HG03520 (cell line): ENCODE data around the gene ALDH1B1.
"Not testable (repeated sequence)": the region's sequence is repeated elsewhere in the genome, so short reads cannot be mapped to it uniquely, and the experiment has no call there.

ENCODE experiments used
- ATAC-seq: cut with Tn5 transposase; IDR thresholded peaks from one replicate; pipeline ENCODE4 v1.9.1; 2021; ENCODE audit warnings: mild to moderate bottlenecking, moderate library complexity; ENCODE audit not compliant: unreplicated experiment

ALDH1B1 gene

DNA sequence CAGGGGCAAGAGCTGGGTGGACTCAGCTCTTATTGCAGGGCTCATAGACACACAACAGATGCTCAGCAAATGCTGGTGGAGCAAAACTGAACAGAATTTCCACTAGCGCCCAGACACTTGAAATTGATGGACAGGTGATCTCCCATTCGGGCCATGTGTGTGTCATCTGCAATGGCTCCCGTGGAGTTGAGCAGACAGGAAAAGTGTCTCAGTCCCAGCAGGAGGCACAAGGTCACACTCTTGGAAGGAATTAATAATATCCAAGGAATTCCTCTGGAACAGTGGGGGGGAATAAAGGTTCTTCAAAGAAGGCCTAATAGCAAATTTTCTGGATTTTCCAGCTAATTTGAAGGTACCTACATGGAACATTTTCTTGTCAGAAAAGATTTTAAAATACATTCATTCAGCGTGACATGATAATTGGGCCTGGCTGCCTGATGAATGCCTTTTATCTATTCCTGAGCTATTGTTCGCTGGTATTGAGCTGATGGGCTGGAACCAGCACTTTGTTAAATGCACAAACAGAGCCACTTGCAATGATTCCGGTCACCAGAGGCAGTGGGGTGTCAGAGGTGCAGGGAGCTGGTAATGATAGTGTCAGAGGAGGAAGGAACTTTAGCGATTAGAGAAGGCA, 31.5 kb upstream of the ALDH1B1 start:
- no peak for ATAC-seq

DNA sequence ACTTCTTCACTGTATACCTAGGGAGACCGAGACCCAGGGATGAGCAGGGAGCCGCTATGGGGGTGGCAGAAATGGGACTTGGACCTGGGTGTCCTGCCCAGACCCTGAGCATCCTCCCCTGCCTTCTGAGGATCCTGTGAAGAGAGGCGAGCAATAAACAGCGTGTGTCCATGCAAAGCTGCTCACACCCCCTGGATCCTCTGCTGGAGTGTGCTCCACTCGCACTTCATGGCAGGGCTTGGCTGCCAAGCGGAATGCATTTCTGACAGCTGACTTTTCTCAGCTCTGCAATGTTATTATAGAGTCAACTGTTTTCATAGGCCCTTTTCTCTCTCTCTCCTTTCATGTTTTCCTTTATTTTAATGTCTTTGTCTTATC, 31.0 kb upstream of the ALDH1B1 start:
- ATAC-seq: no peak

DNA sequence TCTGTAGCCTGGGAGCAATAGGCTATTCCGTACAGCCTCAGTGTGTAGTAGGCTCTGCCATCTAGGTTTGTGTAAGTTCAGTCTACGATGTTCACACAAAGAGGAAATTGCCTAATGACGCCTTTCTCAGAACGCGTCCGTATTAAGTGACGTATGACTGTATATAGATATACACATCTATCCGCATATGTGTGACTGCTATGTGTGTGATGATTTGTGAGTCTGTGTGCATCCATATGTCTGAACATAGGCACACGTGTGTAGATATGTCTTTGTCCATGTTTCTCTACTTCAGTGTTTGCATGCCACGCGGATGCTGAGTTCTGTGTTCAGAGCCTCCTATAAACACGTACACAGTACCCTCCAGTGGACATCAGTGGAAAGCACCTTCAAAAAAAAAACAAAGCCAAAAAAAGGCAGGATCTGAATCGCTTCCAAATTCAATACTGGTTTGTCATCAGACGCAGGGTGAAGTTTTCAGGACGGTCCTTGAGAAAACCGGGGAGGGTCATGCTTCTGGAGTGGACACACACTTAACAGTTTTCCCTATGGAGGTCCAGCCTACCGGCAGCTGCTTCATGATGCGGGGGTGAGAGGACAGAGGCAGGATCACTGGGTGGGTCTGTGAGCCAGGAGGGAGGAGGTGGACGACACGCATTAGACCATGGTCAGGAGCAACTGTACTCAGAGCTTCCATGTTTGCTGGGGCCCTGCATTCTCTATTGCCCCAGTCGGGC, 29.5 kb upstream of the ALDH1B1 start:
- no peak for ATAC-seq

DNA sequence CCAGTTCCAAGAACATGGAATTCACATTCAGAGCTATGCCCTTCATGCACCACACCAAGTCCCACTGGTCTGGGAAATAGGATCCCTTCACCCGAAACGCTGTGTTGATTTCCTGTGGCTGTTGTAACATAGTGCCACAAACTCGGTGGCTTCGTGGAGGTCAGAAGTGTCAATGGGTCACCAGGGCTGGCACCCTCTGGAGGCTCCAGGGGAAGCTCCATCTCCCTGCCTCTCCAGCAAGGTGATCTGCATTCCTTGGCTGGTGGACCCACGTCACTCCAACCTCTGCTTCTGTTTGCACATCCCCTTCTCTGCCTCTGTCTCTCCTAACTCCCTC, 28.9 kb upstream of the ALDH1B1 start:
- no peak for ATAC-seq

DNA sequence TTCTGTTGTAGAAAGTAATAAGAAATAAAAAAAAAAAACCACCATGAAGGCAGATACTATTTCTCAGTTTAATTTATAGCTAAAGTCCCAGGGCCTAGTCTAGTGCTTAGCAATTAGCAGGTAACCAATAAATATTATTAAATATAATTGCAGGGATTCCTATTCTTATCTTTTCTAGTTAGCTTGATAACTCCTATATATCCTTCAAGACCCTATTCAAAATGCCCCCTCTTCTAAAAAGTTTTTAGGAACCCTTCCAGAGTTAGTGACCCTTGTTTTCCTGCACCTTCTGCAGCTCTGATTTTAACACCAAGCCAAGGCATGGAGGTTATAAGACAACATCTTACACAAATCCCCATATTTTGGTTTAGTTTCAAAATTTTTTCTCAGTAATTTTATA, 24.6 kb upstream of the ALDH1B1 start:
- no peak for ATAC-seq

DNA sequence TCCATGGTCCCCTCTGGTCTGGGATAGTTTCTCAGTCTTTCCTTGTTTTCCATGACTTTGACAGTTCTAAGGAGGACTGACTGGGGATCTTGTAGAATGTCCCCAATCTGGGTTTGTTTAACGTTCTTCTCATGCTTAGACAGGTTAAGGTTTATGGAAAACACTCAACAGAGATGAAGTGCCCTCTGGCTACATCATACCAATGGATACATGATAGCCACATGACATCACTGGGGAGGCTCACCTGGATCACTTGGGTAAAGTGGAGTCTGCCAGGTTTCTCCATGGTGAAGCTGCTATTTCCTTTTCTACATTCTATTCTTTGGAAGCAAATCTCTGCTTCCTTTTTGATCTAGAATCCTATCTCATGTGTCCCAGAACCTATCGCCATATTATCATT, 23.8 kb upstream of the ALDH1B1 start:
- ATAC-seq: no peak

DNA sequence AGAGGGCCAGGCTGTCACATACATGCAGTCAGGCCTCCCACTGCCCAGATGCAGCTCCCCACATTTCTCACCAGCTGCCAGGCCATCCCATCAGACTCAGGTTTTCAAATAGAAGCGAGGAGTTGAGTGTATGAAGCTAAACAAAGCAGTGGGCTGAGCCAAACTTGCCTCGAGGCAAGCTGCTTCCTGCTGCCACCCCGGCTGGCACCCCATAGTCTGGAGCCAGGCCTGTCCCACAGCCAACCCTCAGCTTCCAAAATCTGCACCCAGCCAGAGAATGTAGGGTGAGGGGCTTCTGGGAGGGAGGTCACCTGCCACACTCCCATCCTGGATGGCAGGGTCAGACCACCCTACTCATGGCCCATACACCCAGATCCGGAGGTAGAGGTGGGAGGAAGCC, 22.3 kb upstream of the ALDH1B1 start:
- ATAC-seq: no peak

DNA sequence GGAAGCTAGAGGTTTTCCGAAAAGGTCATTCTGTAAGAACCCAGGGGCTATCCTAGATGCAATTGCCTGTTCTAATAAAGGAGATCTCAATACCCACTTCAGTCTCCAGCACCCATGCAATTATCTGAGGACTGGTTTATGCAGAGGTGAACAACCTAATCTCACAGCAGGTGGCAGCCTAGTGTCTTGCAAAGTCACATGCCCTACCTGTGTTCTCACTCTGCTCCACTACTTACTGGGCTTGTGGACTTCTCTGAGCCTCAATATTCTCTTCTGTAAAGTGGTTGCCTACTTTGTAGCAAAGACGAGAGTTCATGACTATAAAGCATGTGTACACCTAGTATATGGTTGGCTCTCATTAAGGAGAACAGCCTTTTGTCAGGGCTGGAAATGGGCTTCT, 21.0 kb upstream of the ALDH1B1 start:
- ATAC-seq: no peak

DNA sequence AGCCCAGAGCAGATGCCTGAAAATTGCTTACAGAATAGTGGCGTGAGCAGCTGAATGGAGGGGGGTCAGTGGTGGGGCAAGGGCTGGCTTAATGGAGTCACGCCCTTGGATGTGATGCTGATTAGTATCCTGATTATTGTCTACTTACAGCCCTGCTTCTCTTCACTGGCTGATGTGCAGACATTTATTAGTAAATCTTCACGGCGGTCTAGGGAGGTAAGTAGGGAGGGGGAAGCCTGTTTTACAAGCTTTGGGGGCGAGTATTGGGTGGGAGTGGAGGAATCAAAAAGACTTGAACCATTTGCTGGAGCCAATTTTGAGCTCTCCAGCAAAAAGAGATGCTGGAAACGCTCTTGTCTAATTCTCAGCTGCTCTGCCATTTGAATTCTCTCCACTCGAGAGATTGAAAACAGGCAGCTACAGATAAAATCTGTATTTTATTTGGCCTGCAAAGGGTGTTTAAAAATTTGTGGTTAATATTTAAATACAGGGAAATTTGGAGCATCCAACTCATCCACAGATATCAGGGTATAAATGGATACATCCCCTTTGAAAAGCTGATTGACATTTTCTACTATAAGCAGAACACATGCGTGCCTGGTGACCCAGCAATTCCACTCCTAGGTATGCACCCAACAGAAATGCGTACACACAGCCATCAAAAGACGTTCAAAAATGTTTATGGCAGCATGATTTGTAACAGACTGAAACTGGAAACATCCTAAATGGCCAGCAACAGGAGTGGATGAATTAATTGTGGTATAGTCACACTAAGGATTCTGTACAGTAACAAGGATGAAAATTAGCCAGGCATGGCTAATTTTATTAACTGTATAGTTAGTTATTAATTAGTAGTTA, 19.5 kb upstream of the ALDH1B1 start:
- no peak for ATAC-seq

DNA sequence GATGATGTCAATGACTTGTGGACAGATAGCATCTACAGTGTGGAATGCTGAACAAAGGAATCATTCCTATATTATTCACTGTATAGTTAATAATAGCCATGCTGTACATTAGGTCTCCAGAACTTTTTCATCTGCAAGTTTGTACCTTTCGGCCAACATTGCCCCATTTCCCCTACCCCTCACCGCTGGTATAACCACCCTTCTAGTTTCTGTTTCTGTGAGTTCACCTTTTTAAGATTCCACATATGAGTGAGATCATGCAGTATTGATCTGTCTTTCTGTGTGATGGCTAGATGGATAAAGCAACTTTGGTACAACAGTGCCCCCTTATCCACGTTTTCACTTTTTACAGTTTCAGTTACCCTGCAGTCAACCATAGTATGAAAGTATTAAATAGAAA, 18.8 kb upstream of the ALDH1B1 start:
- ATAC-seq: no peak

DNA sequence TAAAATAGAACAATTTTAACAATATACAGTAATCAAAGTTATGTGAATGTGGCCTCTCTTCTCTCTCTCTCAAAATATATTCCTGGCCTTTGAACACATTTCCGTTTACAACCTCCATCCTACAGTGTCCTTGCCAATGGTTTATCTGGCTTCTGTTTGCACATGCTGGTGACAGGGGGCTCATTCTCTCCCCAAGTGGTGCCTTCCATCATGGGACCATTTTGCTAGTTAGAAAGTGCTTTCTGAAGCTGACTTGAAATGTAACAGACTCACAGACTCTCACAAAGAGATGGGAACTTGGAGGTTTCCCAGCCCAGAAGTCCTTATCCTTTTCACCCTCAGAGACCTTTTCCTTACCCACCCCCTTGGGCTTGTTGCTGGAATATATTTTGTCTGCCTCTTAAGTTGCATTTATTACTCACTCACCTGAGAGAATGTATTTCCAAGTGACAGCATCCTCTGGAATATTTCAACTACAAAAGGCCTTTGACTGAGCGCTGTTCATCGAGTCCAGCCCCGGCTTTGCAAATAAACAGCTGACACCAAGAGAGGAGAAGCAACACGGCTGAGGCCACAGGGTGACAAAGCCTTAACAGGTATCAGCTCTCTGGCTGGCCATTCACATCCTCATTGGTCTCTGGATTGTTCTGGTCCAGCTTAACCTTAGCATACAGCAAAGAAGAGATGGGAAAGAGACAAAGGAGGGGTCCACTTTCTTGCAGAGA, 17.5 kb upstream of the ALDH1B1 start:
- no peak for ATAC-seq

DNA sequence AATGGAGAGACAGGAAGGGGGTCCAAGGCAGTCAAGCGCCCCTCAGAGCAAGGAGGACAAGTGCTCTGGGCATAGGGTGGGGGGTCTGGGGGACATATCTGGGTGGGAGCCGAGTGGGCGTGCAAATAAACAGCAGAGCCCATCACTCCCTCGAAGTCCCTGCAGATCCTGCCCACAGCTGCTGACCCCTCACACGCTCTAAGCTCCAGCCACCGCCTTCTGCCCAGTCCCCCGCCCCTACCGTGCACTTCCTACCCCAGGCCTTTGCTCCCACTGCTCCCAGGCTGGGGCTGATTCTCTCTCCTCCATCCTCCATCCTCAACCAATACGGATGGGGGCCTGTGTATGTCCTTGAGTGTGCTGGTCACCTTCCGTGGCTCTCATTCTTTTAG, 16.9 kb upstream of the ALDH1B1 start:
- ATAC-seq: no peak

DNA sequence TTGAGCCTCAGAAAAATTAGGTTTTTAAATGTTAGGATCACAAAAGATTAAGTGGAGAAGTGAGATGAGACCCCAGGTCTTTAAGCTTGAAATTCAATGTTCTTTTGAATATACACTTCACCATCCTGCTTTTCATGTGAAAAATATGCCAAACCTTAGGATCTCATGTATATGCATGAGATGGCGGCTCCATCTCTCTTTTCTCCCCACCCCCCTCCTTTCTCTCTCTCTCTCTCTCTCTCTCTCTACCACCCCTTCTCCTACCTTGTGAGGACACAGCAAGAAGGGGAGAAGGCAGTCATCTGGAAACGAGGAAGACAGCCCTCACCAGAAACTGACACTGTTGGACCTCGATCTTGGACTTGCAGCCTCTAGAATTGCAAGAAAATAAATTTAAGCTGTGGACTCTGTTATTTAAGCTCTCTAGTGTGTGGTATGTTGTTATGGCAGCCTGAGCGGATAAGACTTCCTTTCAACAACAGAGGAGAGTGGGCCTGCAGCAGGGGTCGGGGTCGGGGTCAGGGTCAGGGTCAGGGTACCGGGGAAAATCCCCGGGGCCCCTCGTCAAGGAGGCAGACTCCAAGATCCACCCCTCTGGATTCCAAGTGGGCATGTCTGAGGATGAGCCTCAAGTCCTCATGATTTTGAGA, 16.4 kb upstream of the ALDH1B1 start:
- ATAC-seq: no peak

DNA sequence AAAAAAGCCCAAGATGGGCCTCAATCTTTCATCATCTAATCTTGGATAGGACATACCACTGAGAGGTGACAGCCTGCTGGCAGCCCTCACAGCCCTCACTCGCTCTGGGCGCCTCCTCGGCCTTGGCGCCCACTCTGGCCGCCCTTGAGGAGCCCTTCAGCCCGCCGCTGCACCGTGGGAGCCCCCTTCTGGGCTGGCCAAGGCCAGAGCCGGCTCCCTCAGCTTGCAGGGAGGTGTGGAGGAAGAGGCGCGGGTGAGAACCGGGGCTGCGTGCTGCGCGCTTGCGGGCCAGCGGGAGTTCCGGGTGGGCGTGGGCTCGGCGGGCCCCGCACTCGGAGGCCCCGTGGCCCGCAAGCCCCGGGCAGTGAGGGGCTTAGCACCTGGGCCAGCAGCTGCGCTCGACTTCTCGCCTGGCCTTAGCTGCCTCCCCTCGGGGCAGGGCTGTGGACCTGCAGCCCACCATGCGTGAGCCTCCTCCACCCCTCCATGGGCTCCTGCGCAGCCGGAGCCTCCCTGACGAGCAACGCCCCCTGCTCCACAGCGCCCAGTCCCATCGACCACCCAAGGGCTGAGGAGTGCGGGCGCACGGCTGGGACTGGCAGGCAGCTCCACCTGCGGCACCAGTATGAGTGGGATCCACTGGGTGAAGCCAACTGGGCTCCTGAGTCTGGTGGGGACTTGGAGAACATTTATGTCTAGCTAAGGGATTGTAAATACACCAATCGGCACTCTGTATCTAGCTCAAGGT, 15.0 kb upstream of the ALDH1B1 start:
- not testable (repeated sequence) for ATAC-seq

DNA sequence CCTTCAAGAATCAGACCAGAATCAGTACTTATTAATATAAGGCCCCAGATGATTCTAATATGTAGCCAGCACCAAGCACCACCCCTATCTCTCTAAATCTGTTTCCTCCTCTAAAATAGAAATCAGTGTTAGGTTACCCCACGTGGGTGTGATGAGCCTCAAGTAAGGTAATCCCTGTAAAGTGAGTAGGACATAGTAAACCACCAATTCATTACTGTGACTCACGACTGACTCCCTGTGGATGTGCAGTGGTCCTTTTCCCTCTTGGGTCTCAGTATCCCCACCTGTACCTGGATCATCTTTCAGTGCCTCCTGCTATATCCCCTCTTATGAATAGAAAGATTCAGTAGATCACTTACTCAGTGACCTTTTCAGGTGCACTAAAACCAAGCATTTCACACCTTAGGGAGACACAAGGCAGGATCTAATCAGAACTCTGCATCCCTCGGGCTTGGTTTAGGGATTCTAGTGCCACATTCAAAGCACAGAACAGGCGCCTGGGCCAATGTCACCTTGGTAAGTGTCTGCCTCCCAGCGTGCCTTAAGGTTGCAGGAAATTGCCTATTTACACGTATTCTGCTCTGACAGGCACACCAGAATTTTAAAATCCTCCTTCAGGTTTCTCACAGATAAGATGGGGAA, 12.2 kb upstream of the ALDH1B1 start:
- ATAC-seq: no peak

DNA sequence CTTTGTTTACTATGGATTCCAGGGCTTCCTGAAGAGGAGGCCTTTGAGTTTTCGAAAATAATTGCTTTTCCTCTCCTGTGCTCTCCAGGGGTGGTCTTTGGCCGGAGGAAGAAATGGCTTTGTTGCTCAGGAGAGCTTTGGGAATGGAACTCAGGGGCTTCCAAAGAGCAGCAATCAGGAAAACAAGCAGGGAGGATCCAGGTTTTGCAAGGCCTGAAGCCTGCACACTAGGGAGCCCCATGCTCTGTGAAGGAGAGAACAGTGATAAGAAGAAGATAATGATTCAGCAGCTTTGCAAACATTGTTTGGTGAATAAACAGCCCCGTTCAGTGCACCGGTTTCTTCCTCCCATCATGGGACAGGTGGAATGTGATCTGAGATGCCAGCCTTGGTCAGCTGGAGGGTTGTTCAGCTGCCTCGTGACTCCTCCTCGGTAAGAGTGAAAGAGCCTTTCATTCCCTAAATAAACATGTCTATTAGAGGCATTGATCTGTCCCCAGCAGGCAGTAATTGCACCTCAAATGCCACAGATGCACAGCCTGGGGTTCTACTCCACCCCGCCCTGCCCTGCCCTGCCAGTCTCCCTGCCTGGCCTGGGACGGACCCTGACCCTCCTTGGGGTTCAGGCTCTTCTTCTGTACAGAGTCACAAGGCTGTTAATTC, 11.5 kb upstream of the ALDH1B1 start:
- no peak for ATAC-seq

DNA sequence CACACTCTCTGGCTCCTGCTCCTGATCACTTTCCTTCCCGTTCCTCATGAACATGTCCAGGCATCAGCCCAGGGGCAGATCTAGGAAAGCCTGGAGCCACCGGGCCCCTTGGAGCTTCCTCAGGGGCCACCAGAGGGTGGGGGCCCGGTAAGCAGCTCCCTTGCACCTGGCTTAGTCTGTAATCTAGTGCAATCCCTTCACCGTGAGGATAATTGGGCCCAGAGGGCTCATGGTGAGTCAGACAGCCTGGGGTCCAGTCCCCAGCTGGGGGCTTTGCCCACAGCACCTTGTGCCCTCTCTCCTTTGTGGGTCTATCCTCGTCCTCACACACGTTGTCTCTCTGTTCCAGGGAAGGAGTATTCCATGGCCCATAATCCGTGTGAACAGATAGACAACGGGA, 10.4 kb upstream of the ALDH1B1 start:
- ATAC-seq: no peak

DNA sequence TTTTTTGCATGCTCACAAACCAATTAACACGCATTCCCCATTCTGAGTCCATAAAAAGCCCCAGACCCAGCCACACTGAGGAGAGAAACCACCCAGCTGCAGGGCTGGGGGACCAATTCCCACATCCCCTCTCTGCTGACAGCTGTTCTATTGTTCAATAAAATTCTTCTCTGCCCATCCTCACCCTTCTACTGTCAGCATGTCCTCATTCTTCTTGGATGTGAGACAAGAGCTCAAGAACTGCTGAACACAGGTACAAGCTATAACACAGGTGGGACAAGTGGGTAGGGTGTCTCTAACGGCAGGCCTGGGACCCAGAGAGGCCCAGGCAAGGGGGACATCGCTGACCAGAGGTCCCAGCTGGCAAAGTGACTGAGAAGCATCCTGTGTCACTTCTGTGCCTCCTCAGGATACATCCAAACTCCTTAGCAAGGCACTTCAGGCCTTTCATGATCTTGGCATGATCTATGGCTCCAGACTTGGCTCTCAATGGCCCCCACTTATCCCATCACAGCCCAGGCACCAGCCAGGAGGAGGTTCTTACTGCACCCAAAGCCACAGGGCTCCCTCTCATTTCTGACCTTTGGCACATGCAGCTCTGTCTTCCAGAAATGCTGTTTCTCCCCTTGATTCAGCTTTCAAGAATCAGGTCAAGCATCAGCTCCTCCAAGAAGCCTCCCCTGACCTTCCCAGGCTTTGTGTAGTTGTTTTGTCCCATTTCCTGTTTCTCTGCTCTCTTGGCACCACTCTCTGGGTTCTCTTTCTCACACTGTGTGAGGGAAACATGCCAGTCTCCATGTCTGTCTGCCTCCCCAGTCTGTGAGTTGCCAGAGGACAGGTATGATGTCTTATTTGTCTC, 7.3 kb upstream of the ALDH1B1 start:
- ATAC-seq: no peak
